ENCODE data around the gene TIMP4.

The TIMP4 gene

DNA sequence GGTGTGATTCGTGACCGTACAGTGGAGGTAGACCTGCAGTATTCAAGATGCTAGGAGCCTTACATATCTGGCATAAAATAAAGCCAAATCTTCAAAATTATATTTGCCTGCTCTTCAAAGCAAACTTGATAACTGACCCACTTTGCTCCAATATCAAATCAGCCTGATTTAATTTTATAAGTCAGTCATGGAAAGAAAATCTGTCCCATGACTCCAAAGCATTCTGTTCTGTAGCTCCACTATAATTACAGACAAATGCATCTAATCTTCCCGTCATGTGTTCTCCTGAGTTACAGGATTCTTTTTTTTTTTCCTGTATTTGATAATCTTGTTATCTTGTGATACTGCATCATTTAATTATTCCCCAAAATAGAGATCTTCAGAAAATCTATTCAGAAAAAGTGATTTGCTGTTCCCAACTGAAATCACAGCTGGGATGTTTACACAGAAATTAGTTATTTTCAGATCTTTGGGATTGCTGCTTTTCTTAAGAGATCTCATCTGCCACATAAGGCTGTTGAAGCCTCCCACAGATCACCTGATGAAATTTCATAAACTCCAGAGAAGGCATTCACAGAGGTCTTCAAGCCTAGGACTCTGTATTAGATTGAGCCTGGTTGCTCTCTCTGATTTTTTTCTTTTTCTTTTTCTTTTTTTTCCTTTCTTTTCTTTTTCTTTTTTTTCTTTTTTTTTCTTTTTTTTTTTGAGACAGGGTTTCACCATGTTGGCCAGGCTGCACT, 27.2 kb downstream of the TIMP4 start:
- no peak overlapping the region for H3K27ac ChIP-seq (ENCODE audit: low read depth, low read length)
- H3K9me3 ChIP-seq (ENCODE audit: control insufficient read depth, insufficient read depth, low read length), result no peaks in the 10 kb centered on the region
- H3K4me1 ChIP-seq (ENCODE audit: control insufficient read depth, low read length), result no peaks in the 10 kb centered on the region
- no peaks in the 10 kb centered on the region for H3K79me2 ChIP-seq (ENCODE audit: control insufficient read depth, low read length)
- H3K36me3 ChIP-seq (ENCODE audit: control insufficient read depth, low read length), result no peaks in the 10 kb centered on the region
- TF ChIP-seq EZH2phosphoT487 (IDR thresholded peaks at IDR 0.05; ENCODE audit: borderline replicate concordance, low read length) (no peak), CTCF (IDR thresholded peaks at IDR 0.05; ENCODE audit: low read depth, low read length, poor library complexity, severe bottlenecking) (no peak)
- no peaks in the 10 kb centered on the region for H4K20me1 ChIP-seq (ENCODE audit: control insufficient read depth, insufficient read depth, low read depth, low read length)
- H3K27me3 ChIP-seq (ENCODE audit: control insufficient read depth, low read length), result peaks cover 13% of the 10 kb centered on the region
- H3K4me2 ChIP-seq (ENCODE audit: low read length), result no peak overlapping the region
- no peak overlapping the region for H3K4me3 ChIP-seq (ENCODE audit: low read length)
- H3F3A ChIP-seq (ENCODE audit: control insufficient read depth, insufficient read depth), result no peaks in the 10 kb centered on the region
- H3K9me2 ChIP-seq (replicated peaks; ENCODE audit: control insufficient read depth, low read length), result no peaks in the 10 kb centered on the region

GRCh38 chr3:12127391-12127790, 31.3 kb downstream of the TIMP4 start:
- Histone ChIP-seq H4K20me1 (ENCODE audit: control insufficient read depth, insufficient read depth, low read depth, low read length) (no peaks in the 10 kb centered on the region), H3K27me3 (ENCODE audit: control insufficient read depth, low read length) (peaks cover 35% of the 10 kb centered on the region), H3F3A (ENCODE audit: control insufficient read depth, insufficient read depth) (no peaks in the 10 kb centered on the region), H3K27ac (ENCODE audit: low read depth, low read length) (no peak overlapping the region), H3K36me3 (ENCODE audit: control insufficient read depth, low read length) (no peaks in the 10 kb centered on the region), H3K4me1 (ENCODE audit: control insufficient read depth, low read length) (no peaks in the 10 kb centered on the region), H3K4me2 (ENCODE audit: low read length) (no peak overlapping the region), H3K4me3 (ENCODE audit: low read length) (no peak overlapping the region), H3K79me2 (ENCODE audit: control insufficient read depth, low read length) (no peaks in the 10 kb centered on the region), H3K9me3 (ENCODE audit: control insufficient read depth, insufficient read depth, low read length) (no peaks in the 10 kb centered on the region), H3K9me2 (replicated peaks; ENCODE audit: control insufficient read depth, low read length) (no peaks in the 10 kb centered on the region)
- TF ChIP-seq CTCF (IDR thresholded peaks at IDR 0.05; ENCODE audit: low read depth, low read length, poor library complexity, severe bottlenecking) (no peak), EZH2phosphoT487 (IDR thresholded peaks at IDR 0.05; ENCODE audit: borderline replicate concordance, low read length) (no peak)

DNA sequence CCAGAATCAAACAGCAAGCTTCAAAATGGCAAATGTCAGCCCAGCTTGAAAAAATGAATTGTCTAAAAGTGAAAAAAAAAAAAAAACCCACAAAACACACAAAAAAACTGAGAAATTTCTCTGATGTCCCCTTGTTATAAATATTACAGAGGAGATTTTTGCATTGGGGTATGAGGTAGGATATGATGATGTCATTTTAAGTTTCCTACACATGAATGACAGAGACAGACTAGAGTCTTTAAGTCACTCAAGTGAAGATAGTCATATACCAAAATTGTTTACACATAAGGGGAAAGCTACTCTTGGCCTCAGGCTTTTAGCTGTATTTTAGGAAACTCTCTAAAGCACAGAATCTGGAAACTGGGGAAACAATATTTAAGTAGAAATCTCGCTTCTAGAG, 32.9 kb downstream of the TIMP4 start:
- Histone ChIP-seq H3K4me1 (ENCODE audit: control insufficient read depth, low read length) (no peaks in the 10 kb centered on the region), H4K20me1 (ENCODE audit: control insufficient read depth, insufficient read depth, low read depth, low read length) (no peaks in the 10 kb centered on the region), H3K27ac (ENCODE audit: low read depth, low read length) (no peak overlapping the region), H3F3A (ENCODE audit: control insufficient read depth, insufficient read depth) (no peaks in the 10 kb centered on the region), H3K9me2 (replicated peaks; ENCODE audit: control insufficient read depth, low read length) (no peaks in the 10 kb centered on the region), H3K9me3 (ENCODE audit: control insufficient read depth, insufficient read depth, low read length) (no peaks in the 10 kb centered on the region), H3K36me3 (ENCODE audit: control insufficient read depth, low read length) (no peaks in the 10 kb centered on the region), H3K79me2 (ENCODE audit: control insufficient read depth, low read length) (no peaks in the 10 kb centered on the region), H3K4me3 (ENCODE audit: low read length) (no peak overlapping the region), H3K4me2 (ENCODE audit: low read length) (no peak overlapping the region), H3K27me3 (ENCODE audit: control insufficient read depth, low read length) (peaks cover 35% of the 10 kb centered on the region)
- TF ChIP-seq EZH2phosphoT487 (IDR thresholded peaks at IDR 0.05; ENCODE audit: borderline replicate concordance, low read length), result no peak
- TF ChIP-seq CTCF (IDR thresholded peaks at IDR 0.05; ENCODE audit: low read depth, low read length, poor library complexity, severe bottlenecking), result no peak

Measured in DOHH2 (cell line).